Neural cell (in vitro differentiated cells): ENCODE results near the gene RPS3.

Experiments used
- CTCF ChIP-seq: fragments of 450-650 bp; IDR thresholded peaks from 2 replicates; pipeline ENCODE4 v1.5.1; 2014; ENCODE audit warnings: antibody characterized with exemption, mild to moderate bottlenecking, moderate library complexity; ENCODE audit not compliant: poor library complexity, severe bottlenecking
- EZH2 ChIP-seq: fragments of 200-600, 300-800 bp; shearing (Covaris generic), sonication (generic); IDR thresholded peaks from 2 replicates; pipeline ENCODE4 v1.6.1; 2014; ENCODE audit warnings: antibody characterized with exemption, low read length, borderline replicate concordance, mild to moderate bottlenecking; ENCODE audit not compliant: insufficient read depth, poor library complexity, severe bottlenecking
- MXI1 ChIP-seq: fragments of 450-650 bp; conservative IDR thresholded peaks from 2 replicates; pipeline ENCODE4 v1.6.1; 2014; ENCODE audit warnings: antibody characterized with exemption, mild to moderate bottlenecking; ENCODE audit not compliant: poor library complexity, severe bottlenecking
- POLR2AphosphoS5 ChIP-seq: IDR thresholded peaks from 2 replicates; pipeline ENCODE4 v1.6.1; 2012
- RAD21 ChIP-seq: fragments of 450-650 bp; conservative IDR thresholded peaks from 2 replicates; pipeline ENCODE4 v1.6.1; 2014; ENCODE audit warnings: antibody characterized with exemption, mild to moderate bottlenecking, moderate library complexity
- REST ChIP-seq: IDR thresholded peaks from 2 replicates; pipeline ENCODE4 v1.6.1; 2012; ENCODE audit warnings: borderline replicate concordance

GRCh38 chr11:75443043-75443442 is 43.7 kb downstream of the RPS3 start:
- TF ChIP-seq CTCF (no peak), POLR2AphosphoS5 (no peak), RAD21 (no peak), MXI1 (no peak), REST (no peak), EZH2 (no peak)
